ENCODE measurements around the gene GSTA4.

GRCh38 chr6:52942221-52942620 is 52.9 kb downstream of the GSTA4 start:
- no peak for TF ChIP-seq CTCF (conservative IDR thresholded peaks at IDR 0.05)
- no peak for TF ChIP-seq ZFX (IDR thresholded peaks at IDR 0.05)

Measured in C4-2B (cell line).